Body of pancreas (tissue), 4 donors: ENCODE data around the gene ADCY7. TPM values are rescaled to one million over a fixed set of nuclear protein-coding genes. Genes with fewer than 3 reads are reported as not detected.

ENCODE experiments used
- ATAC-seq: fragments of 150-250 bp; one replicate; pipeline ENCODE4 v1.9.1; 2016
- DNase-seq, 4 donors: peaks; one replicate each; pipeline ENCODE4 v3.0.0-alpha.2; 2019
- H3K27ac ChIP-seq, 4 donors: fragments of 200-600 bp; sonication (generic); 1 replicate in 3 of 4; 2 replicates in 1 of 4; pipeline versions ENCODE4 v1.5.1 to v1.6.1; 2016 to 2019; ENCODE audit warnings: mild to moderate bottlenecking in 1 of 4, mixed read lengths in 1 of 4, moderate library complexity in 1 of 4
- H3K27me3 ChIP-seq, 2 donors: fragments of 200-600 bp; sonication (generic); one replicate each; pipeline ENCODE4 v1.6.0; 2016; ENCODE audit warnings: mild to moderate bottlenecking in 1 of 2
- H3K36me3 ChIP-seq, 2 donors: fragments of 200-600 bp; sonication (generic); replicated peaks in 1 of 2; 2 replicates each; pipeline ENCODE4 v1.5.1; 2016; ENCODE audit warnings: low read depth in 2 of 2; ENCODE audit not compliant: insufficient read depth in 1 of 2
- H3K4me1 ChIP-seq: fragments of 200-600 bp; sonication (generic); one replicate; pipeline ENCODE4 v1.6.0; 2016
- H3K4me3 ChIP-seq, 2 donors: fragments of 200-600 bp; sonication (generic); 1 replicate in 1 of 2; 2 replicates in 1 of 2; pipeline ENCODE4 v1.5.1; 2016 to 2019
- H3K9me3 ChIP-seq, 3 donors: fragments of 200-600 bp; sonication (generic); 1 replicate in 2 of 3; 2 replicates in 1 of 3; pipeline ENCODE4 v1.5.1; 2016
- POLR2A ChIP-seq, 3 donors: fragments of 450-650 bp; IDR thresholded peaks; one replicate each; pipeline ENCODE4 v1.6.1; 2016; ENCODE audit warnings: antibody characterized with exemption in 3 of 3, mild to moderate bottlenecking in 2 of 3
- WGBS, 2 donors: methylation state at CpG; one replicate each; pipeline ENCODE4 v1.1.5; 2017; 5-methylcytosine and 5-hydroxymethylcytosine counted together
- intact Hi-C: fragments of 100-400 bp; cut with DNase I; formaldehyde crosslinking; loops from one replicate; pipeline ENCODE4 v1.15.1; 2023
- total RNA-seq, 2 donors: library from RNA; depleted of rRNA; stranded (reverse); fragments of >200 nt; gene quantifications; one replicate each; pipeline ENCODE4 v1.1.0, GENCODE V29; 2016
- TF ChIP-seq, protein P1 (sequence below), 7 experiments: fragments of 450-650 bp in 4 of 7; fragments of 200-600 bp in 3 of 7; sonication (generic) in 3 of 7; IDR thresholded peaks; one replicate each; pipeline ENCODE4 v1.5.1; 2016 to 2019; ENCODE audit warnings: antibody characterized with exemption in 7 of 7

The ADCY7 gene
- total RNA-seq, 2 donors from 2014 or later, result 4.9 to 8.6 TPM

DNA sequence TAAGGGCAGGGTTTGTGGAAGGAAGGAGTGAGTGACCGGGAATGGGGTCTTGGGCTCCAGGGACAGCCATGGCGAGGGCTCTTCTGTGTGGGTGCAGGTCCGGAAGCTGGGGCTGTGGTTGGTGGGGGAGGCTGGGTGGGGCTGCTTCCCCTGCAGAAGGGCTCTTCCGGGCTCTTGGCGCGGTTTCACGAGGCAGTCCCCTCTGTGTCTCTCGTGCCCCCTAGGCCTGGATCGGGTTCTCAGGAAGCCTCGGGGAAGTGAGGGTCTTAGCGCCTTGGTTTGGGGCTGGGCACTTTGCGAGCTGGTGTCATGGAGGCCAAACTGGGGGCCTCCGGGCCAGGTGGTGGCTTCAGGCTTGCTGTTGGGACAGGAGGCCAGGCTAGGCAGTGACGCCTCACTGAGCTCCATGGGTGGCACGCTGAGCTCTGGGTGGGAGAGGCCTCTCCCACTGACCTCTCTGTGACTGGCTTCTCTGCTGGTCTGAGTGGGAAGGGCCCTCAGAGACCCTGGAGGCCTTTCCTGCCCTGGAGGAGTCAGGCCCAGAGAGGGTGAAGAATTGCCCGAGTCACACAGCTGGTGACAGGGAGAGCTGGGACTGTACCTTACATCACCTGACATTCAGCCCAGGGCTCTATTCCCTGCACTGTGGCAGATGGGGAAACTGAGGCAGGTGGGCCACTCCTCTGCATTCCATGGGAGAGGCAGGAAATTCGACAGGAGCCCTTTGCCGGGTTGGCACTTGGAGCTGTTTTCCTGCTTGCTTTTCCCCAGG is 8.2 kb downstream of the ADCY7 start:
- Histone ChIP-seq H3K9me3 (no peaks in the 10 kb centered on the region), H3K4me1 (no peaks in the 10 kb centered on the region), H3K4me3 (no peak overlapping the region), H3K27me3 (no peaks in the 10 kb centered on the region), H3K27ac (peak overlapping the region in 1 of 4 donors; percentile 65), H3K36me3 (no peaks in the 10 kb centered on the region)
- intact Hi-C loops, result no loop called here
- 79 to 88% methylated on average over 13 to 18 of the region's 18 CpGs for WGBS, 2 donors
- DNase-seq (no peak), ATAC-seq (no peak)
- TF ChIP-seq, protein P1, sequence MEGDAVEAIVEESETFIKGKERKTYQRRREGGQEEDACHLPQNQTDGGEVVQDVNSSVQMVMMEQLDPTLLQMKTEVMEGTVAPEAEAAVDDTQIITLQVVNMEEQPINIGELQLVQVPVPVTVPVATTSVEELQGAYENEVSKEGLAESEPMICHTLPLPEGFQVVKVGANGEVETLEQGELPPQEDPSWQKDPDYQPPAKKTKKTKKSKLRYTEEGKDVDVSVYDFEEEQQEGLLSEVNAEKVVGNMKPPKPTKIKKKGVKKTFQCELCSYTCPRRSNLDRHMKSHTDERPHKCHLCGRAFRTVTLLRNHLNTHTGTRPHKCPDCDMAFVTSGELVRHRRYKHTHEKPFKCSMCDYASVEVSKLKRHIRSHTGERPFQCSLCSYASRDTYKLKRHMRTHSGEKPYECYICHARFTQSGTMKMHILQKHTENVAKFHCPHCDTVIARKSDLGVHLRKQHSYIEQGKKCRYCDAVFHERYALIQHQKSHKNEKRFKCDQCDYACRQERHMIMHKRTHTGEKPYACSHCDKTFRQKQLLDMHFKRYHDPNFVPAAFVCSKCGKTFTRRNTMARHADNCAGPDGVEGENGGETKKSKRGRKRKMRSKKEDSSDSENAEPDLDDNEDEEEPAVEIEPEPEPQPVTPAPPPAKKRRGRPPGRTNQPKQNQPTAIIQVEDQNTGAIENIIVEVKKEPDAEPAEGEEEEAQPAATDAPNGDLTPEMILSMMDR (IDR thresholded peaks at IDR 0.05), result no peak
- TF ChIP-seq POLR2A (IDR thresholded peaks at IDR 0.05), result no peak

DNA sequence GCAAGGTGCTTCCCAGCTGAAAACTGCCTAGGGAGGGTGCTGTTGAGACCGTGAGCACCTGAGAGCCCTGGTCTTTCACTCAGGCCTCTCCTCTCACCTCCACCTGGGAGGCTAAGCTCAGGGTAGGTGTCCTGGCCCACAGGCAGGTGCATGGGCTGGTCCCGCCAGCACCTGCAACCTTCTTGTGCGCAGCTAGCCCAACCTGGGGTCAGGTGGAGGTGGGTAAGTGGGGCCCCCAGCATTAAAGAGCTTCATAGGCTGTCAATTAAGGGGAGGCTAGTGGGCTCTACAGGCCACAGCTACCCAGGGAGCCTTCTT is 8.7 kb downstream of the ADCY7 start:
- intact Hi-C loops, result no loop called here
- 89% methylated on average over 3 of the region's 3 CpGs; no CpG with 5 or more reads in 1 of the 2 donors for WGBS, 2 donors
- no peaks in the 10 kb centered on the region for H3K36me3 ChIP-seq
- no peak for TF ChIP-seq POLR2A (IDR thresholded peaks at IDR 0.05)
- TF ChIP-seq, protein P1 (IDR thresholded peaks at IDR 0.05), result no peak
- no peak for ATAC-seq
- no peaks in the 10 kb centered on the region for H3K9me3 ChIP-seq
- H3K4me1 ChIP-seq, result no peaks in the 10 kb centered on the region
- no peaks in the 10 kb centered on the region for H3K27me3 ChIP-seq
- no peak overlapping the region for H3K27ac ChIP-seq
- DNase-seq, result no peak
- no peak overlapping the region for H3K4me3 ChIP-seq

DNA sequence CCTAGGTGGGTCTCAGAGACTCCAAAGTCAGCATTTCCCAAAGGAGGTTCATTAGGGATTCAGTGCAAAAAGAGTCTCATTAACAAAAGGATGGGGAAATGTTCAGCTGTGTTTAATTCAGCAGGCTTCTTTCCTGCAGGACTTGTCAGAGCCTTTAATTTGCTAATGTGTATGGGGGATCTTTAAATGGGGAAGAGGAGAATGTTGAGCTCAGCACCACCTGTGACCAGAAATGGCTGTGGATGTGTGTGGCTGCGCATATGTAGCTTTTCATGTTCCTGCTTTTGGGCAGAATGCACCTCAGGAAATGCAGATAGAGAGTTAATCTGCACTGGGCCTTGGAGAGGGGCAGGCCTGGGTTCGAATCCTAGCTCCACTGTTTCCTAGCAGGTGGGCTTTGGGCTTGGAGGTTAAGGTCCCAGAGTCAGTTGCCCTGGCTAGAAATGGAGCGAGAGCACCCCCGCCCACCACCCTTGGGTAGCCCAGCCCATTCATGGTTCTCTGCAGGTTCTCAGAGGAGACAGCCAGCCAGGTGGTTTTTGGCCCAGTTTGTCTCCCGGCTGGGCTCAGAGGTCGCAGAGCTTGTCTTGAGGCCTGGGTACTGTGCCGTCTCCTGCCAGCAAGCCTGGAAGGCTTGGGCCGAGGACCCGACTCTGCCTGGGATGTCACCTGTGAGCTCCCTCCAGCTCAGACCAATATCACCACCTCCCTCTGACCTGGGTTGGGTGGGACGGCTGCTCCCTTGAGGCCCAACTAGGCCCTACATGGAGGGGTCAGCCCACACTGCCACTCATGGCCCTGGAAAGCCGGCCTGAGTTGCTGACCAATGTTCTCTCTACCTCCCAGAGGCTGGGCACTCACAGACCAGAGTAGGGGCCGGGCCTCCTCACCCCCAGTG is 9.3 kb downstream of the ADCY7 start:
- Histone ChIP-seq H3K27ac (no peak overlapping the region), H3K4me3 (no peak overlapping the region), H3K9me3 (no peaks in the 10 kb centered on the region), H3K4me1 (no peaks in the 10 kb centered on the region), H3K27me3 (no peaks in the 10 kb centered on the region), H3K36me3 (no peaks in the 10 kb centered on the region)
- WGBS, 2 donors, result 54 to 78% methylated on average over 2 to 11 of the region's 12 CpGs
- ATAC-seq, result no peak
- TF ChIP-seq POLR2A (IDR thresholded peaks at IDR 0.05), result no peak
- TF ChIP-seq, protein P1 (IDR thresholded peaks at IDR 0.05), result no peak
- intact Hi-C loops, result no loop called here
- no peak for DNase-seq

DNA sequence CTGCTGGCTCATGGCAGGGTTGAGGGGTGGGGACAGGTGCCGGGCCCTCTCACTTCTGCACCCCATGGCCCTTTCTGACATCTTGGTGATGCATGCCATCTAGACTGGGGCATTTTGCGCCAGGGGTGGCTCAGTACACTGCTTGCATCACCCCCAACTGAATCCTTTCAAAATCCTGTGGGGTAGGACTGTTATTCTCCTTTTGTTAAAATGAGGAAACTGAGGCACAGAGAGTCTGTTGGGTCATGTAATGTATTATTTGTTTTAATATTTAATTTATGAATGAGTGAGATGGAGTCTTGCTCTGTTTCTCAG is 9.9 kb downstream of the ADCY7 start:
- no peaks in the 10 kb centered on the region for H3K36me3 ChIP-seq
- intact Hi-C loops, result no loop called here
- no peaks in the 10 kb centered on the region for H3K4me1 ChIP-seq
- DNase-seq (no peak), ATAC-seq (no peak)
- TF ChIP-seq, protein P1 (IDR thresholded peaks at IDR 0.05), result no peak
- no peak for TF ChIP-seq POLR2A (IDR thresholded peaks at IDR 0.05)
- WGBS, 2 donors, result 88 to 91% methylated on average over 1 to 2 of the region's 2 CpGs
- no peak overlapping the region for H3K27ac ChIP-seq
- no peaks in the 10 kb centered on the region for H3K9me3 ChIP-seq
- no peak overlapping the region for H3K4me3 ChIP-seq
- H3K27me3 ChIP-seq, result no peaks in the 10 kb centered on the region
